HEK293T (cell line): ENCODE results near the gene CALCOCO2.

ENCODE experiments used
- ARNT ChIP-seq: fragments of 450-650 bp; IDR thresholded peaks from 2 replicates; pipeline ENCODE4 v1.6.1; 2017; ENCODE audit warnings: mild to moderate bottlenecking
- BHLHE40 ChIP-seq: fragments of 450-650 bp; IDR thresholded peaks from 2 replicates; pipeline ENCODE4 v1.6.1; 2016; ENCODE audit warnings: mild to moderate bottlenecking, moderate library complexity, borderline replicate concordance
- ELF4 ChIP-seq: fragments of 450-650 bp; IDR thresholded peaks from 2 replicates; pipeline ENCODE4 v1.6.1; 2017; ENCODE audit warnings: antibody characterized with exemption
- FOXK2 ChIP-seq: fragments of 450-650 bp; IDR thresholded peaks from 2 replicates; pipeline ENCODE4 v1.6.1; 2016; ENCODE audit warnings: mild to moderate bottlenecking
- SP1 ChIP-seq: fragments of 450-650 bp; IDR thresholded peaks from 2 replicates; pipeline ENCODE4 v1.6.1; 2017
- SUZ12 ChIP-seq: fragments of 450-650 bp; IDR thresholded peaks from 2 replicates; pipeline ENCODE4 v1.6.1; 2016; ENCODE audit warnings: mild to moderate bottlenecking

GRCh38 chr17:48905987-48906515 lies 75.2 kb downstream of the CALCOCO2 start:
- TF ChIP-seq BHLHE40 (no peak), SP1 (no peak), ELF4 (no peak), SUZ12 (no peak), FOXK2 (no peak), ARNT (no peak)
